ENCODE measurements around the gene ATF4.

- no peak for TF ChIP-seq ZNF274 (CRISPR knock-in tag; IDR thresholded peaks at IDR 0.05)
- no peak for TF ChIP-seq ZNF703 (CRISPR knock-in tag; IDR thresholded peaks at IDR 0.05; ENCODE audit: borderline replicate concordance)
- no peak for TF ChIP-seq ZFP91 (CRISPR knock-in tag; IDR thresholded peaks at IDR 0.05; ENCODE audit: borderline replicate concordance)
- TF ChIP-seq ZBTB8A (CRISPR knock-in tag; IDR thresholded peaks at IDR 0.05; ENCODE audit: borderline replicate concordance, low read depth): no peak
- no peak for TF ChIP-seq MIXL1 (CRISPR knock-in tag; IDR thresholded peaks at IDR 0.05)
- no peak for TF ChIP-seq NFAT5 (CRISPR knock-in tag; IDR thresholded peaks at IDR 0.05)
- TF ChIP-seq CTCF (CRISPR knock-in tag; IDR thresholded peaks at IDR 0.05): no peak
- TF ChIP-seq KDM3A (CRISPR knock-in tag; IDR thresholded peaks at IDR 0.05; ENCODE audit: low read depth): no peak
- TF ChIP-seq UBTF (CRISPR knock-in tag; IDR thresholded peaks at IDR 0.05): no peak
- no peak for TF ChIP-seq ZNF780A (CRISPR knock-in tag; IDR thresholded peaks at IDR 0.05)
- no peak for TF ChIP-seq POGZ (CRISPR knock-in tag; IDR thresholded peaks at IDR 0.05)
These were observed 39.8 kb upstream of the ATF4 start for GRCh38 chr22:39480557-39480956.

All from HepG2 (cell line).